HL-60 (cell line): ENCODE results near the gene CYP4F22.

Experiments
- DNase-seq, 2 experiments: peaks; one replicate each; pipeline ENCODE4 v3.0.0-alpha.2; 2010 to 2020; ENCODE audit warnings: low read depth in 1 of 2, low spot score in 1 of 2
- H3K27ac ChIP-seq: fragments of 250-450 bp; sonication (Bioruptor Pico); replicated peaks from 2 replicates; pipeline ENCODE4 v1.5.1; 2020; ENCODE audit warnings: mild to moderate bottlenecking, moderate library complexity
- H3K27me3 ChIP-seq: fragments of 250-450 bp; sonication (Bioruptor Pico); 2 replicates; pipeline ENCODE4 v1.5.1; 2021; ENCODE audit warnings: mild to moderate bottlenecking, moderate library complexity; ENCODE audit not compliant: insufficient read depth, poor library complexity, severe bottlenecking
- H3K4me3 ChIP-seq: replicated peaks from 2 replicates; pipeline ENCODE4 v1.5.1; 2011; ENCODE audit warnings: mild to moderate bottlenecking, control low read depth, low read length; ENCODE audit not compliant: insufficient read depth
- CTCF ChIP-seq: IDR thresholded peaks from one replicate; pipeline ENCODE4 v1.5.1; 2011; ENCODE audit warnings: low read length, control low read depth, inconsistent platforms; ENCODE audit not compliant: insufficient read depth
- GABPA ChIP-seq: IDR thresholded peaks from 2 replicates; pipeline ENCODE4 v1.6.1; 2012; ENCODE audit warnings: low read depth
- POLR2AphosphoS5 ChIP-seq: IDR thresholded peaks from 2 replicates; pipeline ENCODE4 v1.6.1; 2012; ENCODE audit warnings: low read depth
- REST ChIP-seq: IDR thresholded peaks from 2 replicates; pipeline ENCODE4 v1.6.1; 2012; ENCODE audit warnings: low read depth; ENCODE audit not compliant: insufficient replicate concordance
- SPI1 ChIP-seq: IDR thresholded peaks from 2 replicates; pipeline ENCODE4 v1.6.1; 2012; ENCODE audit warnings: low read depth, mild to moderate bottlenecking, borderline replicate concordance

CYP4F22 gene

GRCh38 chr19:15488489-15489226 is 19.7 kb upstream of the CYP4F22 start:
- H3K4me3 ChIP-seq: no peak overlapping the region
- no peaks in the 10 kb centered on the region for H3K27me3 ChIP-seq
- H3K27ac ChIP-seq: no peak overlapping the region
- TF ChIP-seq CTCF (no peak), SPI1 (no peak), REST (no peak), GABPA (no peak), POLR2AphosphoS5 (no peak)
- no peak for DNase-seq

- TF ChIP-seq CTCF (no peak), GABPA (no peak), SPI1 (no peak), REST (no peak), POLR2AphosphoS5 (no peak)
- no peak overlapping the region for H3K27ac ChIP-seq
- H3K27me3 ChIP-seq: no peaks in the 10 kb centered on the region
- no peak overlapping the region for H3K4me3 ChIP-seq
- no peak for DNase-seq
These were observed 13.2 kb upstream of the CYP4F22 start for GRCh38 chr19:15495151-15495550.

GRCh38 chr19:15498156-15498858 is 10.0 kb upstream of the CYP4F22 start:
- no peak overlapping the region for H3K4me3 ChIP-seq
- no peaks in the 10 kb centered on the region for H3K27me3 ChIP-seq
- H3K27ac ChIP-seq: no peak overlapping the region
- DNase-seq: no peak
- TF ChIP-seq GABPA: no peak

- Histone ChIP-seq H3K27me3 (no peaks in the 10 kb centered on the region), H3K4me3 (no peak overlapping the region), H3K27ac (no peak overlapping the region)
- TF ChIP-seq POLR2AphosphoS5: no peak
- TF ChIP-seq GABPA: no peak
- TF ChIP-seq SPI1: no peak
- TF ChIP-seq CTCF: no peak
- no peak for TF ChIP-seq REST
- no peak for DNase-seq
These were observed 9.4 kb upstream of the CYP4F22 start for GRCh38 chr19:15498910-15499309.
